NB4 (cell line): ENCODE data around the gene PHRF1.

Experiments
- POLR2A ChIP-seq: IDR thresholded peaks from 2 replicates; pipeline ENCODE4 v1.6.1; 2011; ENCODE audit warnings: mild to moderate bottlenecking; ENCODE audit not compliant: insufficient read length; ENCODE audit errors: extremely low read depth
- TF ChIP-seq, protein P1 (sequence below): IDR thresholded peaks from one replicate; pipeline ENCODE4 v1.5.1; 2012; ENCODE audit warnings: low read depth, low read length

DNA sequence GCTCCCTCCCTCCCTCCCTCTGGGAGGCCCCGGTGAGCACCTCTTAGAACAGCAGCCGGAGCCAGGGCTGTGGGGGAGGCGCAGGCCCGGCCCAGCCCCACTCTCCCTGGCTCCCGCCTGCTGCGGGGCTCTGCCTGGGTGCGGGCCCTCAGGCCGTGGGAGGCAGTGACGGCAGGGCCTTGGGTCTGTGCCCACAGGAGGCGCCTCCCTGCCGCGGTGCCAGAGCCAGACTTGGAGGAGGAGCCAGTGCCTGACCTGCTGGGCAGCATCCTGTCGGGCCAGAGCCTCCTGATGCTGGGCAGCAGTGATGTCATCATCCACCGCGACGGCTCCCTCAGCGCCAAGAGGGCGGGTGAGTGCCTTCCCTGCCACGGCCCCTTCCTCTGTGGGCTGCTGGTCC is 30.0 kb downstream of the PHRF1 start:
- TF ChIP-seq, protein P1, sequence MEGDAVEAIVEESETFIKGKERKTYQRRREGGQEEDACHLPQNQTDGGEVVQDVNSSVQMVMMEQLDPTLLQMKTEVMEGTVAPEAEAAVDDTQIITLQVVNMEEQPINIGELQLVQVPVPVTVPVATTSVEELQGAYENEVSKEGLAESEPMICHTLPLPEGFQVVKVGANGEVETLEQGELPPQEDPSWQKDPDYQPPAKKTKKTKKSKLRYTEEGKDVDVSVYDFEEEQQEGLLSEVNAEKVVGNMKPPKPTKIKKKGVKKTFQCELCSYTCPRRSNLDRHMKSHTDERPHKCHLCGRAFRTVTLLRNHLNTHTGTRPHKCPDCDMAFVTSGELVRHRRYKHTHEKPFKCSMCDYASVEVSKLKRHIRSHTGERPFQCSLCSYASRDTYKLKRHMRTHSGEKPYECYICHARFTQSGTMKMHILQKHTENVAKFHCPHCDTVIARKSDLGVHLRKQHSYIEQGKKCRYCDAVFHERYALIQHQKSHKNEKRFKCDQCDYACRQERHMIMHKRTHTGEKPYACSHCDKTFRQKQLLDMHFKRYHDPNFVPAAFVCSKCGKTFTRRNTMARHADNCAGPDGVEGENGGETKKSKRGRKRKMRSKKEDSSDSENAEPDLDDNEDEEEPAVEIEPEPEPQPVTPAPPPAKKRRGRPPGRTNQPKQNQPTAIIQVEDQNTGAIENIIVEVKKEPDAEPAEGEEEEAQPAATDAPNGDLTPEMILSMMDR: no peak
- TF ChIP-seq POLR2A: no peak
